HTR-8/SVneo (cell line): ENCODE measurements around the gene GATA5.
A peak's percentile ranks its signal among the peaks of the same experiment; 100 is the strongest.

ENCODE experiments used
- DNase-seq: peaks from one replicate; pipeline ENCODE4 v3.0.0; 2011; ENCODE audit warnings: low spot score, mixed read lengths; ENCODE audit not compliant: insufficient read length
- FAIRE-seq: peaks from 2 replicates; lab custom pipeline; 2011; peaks lifted over from hg19 to GRCh38; lab: Jason Lieb, UNC

Gene GATA5

GRCh38 chr20:62489186-62489931, 13.6 kb upstream of the GATA5 start:
- peak; percentile 92 for DNase-seq
- FAIRE-seq, result peak; percentile 99

GRCh38 chr20:62488470-62488869, 12.7 kb upstream of the GATA5 start:
- FAIRE-seq (no peak), DNase-seq (no peak)

DNA sequence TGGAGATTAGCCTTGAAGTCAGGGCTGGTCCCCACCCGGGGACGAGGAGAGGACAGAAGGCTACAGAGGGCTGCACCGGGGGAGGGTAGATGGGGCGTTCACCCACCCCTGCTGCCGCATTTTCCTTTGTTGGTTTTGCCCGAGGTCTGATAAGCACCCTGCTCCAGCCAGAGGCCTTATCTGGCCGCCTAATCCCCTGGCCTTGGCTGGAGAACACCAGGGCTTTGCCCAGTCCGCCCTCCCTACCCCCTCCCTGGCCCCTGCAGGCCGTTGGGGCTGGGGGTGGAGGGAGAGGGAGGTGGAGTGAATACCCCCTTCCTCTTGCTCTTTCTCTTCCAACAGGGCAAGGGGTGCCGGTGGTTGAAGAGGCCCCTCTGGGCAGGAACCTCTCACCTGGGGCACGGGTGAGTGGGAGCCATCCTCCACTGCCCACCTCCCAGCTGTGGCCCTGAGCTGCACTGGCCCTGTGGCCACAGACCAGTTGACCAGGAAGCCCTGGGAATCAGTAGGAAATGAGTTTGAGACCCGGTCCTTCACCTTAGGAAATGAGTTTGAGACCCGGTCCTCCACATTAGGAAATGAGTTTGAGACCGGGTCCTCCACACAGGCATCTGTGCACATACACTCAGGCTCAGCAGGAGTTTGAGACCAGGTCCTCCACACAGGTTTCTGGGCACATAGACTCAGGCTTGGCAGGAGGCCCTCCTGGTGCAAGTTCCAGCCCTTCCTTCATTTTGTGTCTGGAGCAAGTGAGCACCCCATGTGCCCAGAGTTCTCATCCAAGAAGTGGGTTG, 12.0 kb upstream of the GATA5 start:
- DNase-seq, result no peak
- FAIRE-seq, result peak; percentile 68

DNA sequence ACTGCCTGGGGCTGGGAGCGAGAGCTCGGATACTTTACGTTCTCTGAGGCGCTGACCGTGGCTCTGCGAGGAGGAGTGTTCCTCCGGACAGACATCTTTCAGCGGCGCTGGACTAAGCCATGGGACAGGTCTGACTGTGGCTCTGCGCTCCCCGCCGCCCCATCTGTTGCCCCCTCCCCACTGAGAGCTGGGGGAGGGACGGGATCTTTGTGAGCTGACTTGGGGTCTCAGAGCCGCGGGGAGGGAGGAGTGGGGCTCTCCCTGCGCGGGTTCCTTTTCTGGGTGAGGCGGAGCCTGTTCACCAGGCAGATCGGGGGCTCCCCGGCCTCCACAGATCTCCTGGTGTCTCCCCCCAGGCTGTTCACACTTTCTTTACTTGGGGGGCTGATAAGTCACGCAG, 11.3 kb upstream of the GATA5 start:
- FAIRE-seq (no peak), DNase-seq (no peak)

DNA sequence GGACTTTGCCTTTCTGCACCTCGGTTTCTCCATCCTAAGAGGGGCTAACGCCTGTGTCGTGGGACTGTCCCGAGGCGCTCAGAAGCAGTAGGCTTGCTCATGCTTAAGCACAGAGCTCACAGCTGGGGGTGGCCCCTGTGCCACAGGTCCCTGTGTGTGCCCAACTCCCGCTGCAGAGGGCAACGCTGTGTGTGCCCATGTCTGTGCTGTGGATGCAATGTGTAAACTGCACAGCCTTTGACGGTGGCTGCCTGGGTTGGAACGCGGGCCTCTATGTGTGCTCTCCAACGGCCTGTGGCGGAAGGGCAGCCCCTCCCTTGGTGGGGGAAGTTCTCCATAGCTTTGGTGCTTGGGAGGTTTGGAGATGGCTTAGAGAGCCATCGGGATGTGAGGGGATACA, 10.7 kb upstream of the GATA5 start:
- FAIRE-seq, result peak; percentile 9

GRCh38 chr20:62485701-62486089, 9.9 kb upstream of the GATA5 start:
- peak; percentile 33 for FAIRE-seq

More for the DNA sequence above, 10.7 kb upstream of the GATA5 start:
- no peak for DNase-seq

GRCh38 chr20:62485062-62485700, 9.4 kb upstream of the GATA5 start:
- DNase-seq, result no peak
- FAIRE-seq, result peak; percentile 33

More at GRCh38 chr20:62485701-62486089, 9.9 kb upstream of the GATA5 start:
- no peak for DNase-seq

DNA sequence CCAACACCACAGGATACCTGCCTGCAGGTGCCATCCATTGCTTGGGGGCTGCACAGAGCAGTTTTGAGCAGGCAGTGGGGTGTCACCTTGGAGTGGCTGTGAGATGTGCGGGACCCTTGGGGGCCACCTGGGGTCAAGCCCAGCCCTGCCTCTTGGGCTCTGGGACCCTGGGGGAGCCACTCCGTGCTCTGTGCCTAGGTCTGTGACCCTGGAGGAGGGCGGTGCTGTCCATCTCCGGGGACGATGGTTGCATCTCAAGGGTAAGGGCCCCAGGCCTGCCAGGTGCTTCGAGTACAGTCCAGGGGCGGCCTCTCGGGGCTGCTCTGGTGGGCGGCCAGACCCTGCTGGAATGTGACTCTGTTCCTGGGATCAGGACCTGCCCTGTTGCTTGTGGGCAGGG, 8.7 kb upstream of the GATA5 start:
- FAIRE-seq, result no peak

GRCh38 chr20:62483613-62484458, 8.0 kb upstream of the GATA5 start:
- no peak for DNase-seq
- peak; percentile 97 for FAIRE-seq

More for the DNA sequence above, 8.7 kb upstream of the GATA5 start:
- DNase-seq, result no peak

- FAIRE-seq, result peak; percentile 72
- DNase-seq, result no peak
These were observed 7.2 kb upstream of the GATA5 start for GRCh38 chr20:62482974-62483373.

GRCh38 chr20:62482146-62482809, 6.5 kb upstream of the GATA5 start:
- FAIRE-seq (peak; percentile 80), DNase-seq (no peak)

GRCh38 chr20:62481425-62482145, 5.8 kb upstream of the GATA5 start:
- DNase-seq (no peak), FAIRE-seq (peak; percentile 58)

DNA sequence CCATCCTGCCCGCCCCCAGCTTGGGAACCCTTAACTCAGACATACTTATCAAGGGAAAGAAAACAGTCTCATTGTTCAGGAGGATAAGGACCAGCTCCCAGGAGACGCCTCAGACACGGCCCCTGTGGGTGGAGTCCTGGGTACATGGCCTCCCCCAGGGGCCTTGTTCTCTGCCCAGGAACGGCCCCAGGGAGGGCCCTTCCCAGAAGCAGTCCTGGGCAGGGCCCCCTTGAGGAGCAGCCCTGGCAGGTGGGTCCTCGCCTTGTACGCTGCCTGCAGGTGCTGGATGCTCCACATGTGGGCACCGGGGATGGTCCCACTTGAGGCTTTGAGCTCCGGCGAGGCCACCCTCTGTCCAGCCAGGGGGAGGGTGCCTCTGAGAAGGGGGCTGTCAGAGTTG, 4.5 kb upstream of the GATA5 start:
- DNase-seq (no peak), FAIRE-seq (peak; percentile 42)

GRCh38 chr20:62479656-62480055, 3.9 kb upstream of the GATA5 start:
- DNase-seq (no peak), FAIRE-seq (peak; percentile 89)

GRCh38 chr20:62479156-62479555, 3.4 kb upstream of the GATA5 start:
- FAIRE-seq (no peak), DNase-seq (no peak)

DNA sequence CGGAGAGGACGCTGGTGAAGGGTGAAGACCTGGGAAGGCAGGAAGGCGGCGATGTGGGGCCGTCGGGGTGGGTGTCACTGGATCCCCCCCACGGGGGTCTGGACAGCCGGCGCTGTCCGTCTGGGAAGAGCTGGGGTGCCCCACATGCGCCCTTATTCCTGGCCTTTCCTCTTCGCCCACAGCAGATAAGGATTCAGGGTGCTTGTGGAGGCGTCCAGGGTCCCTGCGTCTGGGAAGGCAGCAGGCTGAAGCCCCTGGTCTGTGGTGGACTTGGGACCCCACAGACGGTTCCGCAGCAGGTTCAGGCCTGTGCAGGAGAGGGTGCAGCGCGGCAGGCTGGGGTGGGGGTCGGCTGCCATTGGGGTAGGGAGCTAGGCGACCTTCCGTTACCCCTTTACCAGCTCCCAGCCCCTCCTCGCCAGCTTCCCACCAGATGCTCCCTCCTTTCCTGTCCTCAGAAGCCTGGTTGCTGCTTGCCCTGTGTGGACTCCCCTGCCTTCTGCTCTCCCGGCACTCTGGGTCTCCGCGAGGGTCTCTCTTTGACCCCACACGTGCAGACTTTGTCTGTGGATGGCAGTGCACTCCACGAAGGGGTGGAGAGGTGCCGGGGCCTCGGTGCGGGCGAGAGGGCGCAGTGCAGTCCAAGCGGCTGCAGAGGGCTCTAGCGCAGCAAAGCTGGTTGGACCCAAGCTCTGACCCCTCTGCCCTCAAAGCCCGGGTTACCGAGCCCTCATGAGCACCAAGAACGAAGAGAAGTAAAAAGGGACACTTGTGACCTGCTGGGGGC, 2.1 kb upstream of the GATA5 start:
- FAIRE-seq (peak; percentile 38), DNase-seq (no peak)

GRCh38 chr20:62476056-62476838, 452 bp upstream of the GATA5 start:
- peak; percentile 85 for DNase-seq
- peak; percentile 96 for FAIRE-seq
